HG03045 (cell line): ENCODE results near the gene HTR3D.
"Not testable (repeated sequence)": the region's sequence is repeated elsewhere in the genome, so short reads cannot be mapped to it uniquely, and the experiment has no call there.

Experiments
- ATAC-seq: cut with Tn5 transposase; IDR thresholded peaks from one replicate; pipeline ENCODE4 v1.9.1; 2021; ENCODE audit warnings: mild to moderate bottlenecking, moderate library complexity; ENCODE audit not compliant: unreplicated experiment

HTR3D gene

DNA sequence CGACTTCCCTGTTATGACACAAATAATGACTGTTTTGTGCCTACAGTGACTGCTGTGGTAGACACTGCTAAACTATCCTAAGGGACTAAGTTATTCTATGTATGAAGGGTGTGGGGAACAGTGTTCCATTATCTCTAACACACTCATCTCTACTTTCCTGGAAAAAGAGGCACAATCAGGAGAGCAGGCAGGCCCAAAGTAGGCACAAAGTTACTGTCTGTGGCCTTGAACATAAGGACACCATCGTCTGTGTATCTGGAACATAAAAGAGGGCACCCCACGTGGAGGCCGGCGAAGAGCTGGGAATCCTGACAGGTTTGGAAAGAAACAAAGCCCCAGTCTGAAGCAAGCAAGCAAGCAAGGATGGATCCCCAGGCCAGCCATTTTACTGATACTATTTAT is 15.4 kb upstream of the HTR3D start:
- no peak for ATAC-seq

DNA sequence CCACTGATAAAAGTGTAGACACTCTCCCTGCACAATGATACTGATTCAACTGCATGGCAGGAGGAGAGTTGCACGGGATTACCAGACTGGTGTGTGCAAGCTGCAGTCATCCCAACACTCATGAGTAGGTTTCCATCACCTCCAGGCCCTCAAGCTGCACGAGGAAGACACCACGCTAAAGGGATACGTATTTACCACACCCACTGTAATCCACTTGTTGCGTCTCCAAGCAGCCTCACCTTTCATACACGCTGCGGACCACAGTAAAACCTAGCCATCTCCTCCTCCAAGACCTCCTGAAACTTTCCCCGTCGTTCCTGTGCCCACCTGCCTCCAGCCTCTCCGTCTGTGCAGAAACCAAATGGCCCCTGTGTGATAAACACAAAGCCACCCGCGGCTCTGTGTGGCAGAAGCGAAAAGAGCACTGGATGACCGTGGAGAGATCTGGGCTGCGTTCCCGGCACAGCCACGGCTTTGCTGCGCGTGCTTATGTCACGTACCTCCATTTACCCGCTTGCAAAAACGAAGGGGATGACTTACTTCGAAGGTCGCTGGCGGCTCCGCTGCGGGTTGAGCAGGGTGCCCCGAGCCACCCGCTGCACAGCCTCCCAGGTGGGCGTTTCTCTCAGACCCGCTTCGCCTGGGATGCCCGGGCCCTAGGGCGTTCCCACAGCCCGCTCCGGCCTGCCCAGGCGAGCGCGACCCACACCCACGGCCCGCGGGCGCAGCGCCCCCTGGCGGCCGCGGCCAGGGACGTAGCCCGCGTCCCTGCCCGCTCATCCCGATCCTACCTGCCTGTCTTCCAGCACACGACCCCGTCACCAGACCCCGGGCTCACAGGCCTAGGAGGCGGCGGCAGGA is 14.5 kb upstream of the HTR3D start:
- ATAC-seq = peak; percentile 82

DNA sequence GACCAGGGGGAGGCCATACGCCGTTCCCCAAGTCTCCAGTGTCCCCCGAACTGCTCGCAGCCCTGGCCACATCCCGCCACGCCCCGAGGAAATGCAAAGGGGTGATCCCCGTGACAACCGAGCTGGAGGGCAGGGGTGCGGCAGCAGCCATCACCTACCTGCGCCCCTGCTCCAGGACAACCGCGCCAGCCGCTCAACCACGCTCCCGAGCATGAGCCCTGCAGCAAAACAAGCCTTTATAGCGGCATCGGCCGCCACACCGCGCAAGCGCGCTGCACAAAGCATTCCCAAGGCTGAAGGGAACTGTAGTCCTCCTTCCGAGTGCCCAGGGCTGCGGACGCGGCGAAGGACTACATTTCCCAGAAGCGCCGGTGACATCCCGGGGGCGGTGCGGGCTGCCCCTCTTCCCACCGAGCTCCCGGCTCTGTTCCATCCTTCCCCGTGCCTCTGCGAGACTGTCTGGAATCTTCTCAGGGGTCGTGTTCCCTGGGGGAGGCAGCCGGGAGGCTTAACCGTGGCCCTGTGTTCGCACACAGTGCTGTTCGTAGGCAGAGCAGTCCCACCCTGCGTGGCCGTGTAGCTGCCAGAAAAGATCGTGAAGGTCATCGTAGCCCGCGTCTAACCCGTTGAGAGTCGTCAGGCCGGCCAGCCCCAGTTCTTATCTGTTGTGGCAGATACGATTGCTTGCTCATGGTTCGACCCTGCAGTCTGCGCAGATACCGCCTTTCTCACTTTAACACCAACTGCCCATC is 13.7 kb upstream of the HTR3D start, which contains the start of gene ABCC5:
Gene ABCC5, minus strand, starts transcription at position 213 of the 752 bp plus-strand sequence. CDS start 3,492 bp downstream, outside the sequence.
- peak; percentile 97 for ATAC-seq

DNA sequence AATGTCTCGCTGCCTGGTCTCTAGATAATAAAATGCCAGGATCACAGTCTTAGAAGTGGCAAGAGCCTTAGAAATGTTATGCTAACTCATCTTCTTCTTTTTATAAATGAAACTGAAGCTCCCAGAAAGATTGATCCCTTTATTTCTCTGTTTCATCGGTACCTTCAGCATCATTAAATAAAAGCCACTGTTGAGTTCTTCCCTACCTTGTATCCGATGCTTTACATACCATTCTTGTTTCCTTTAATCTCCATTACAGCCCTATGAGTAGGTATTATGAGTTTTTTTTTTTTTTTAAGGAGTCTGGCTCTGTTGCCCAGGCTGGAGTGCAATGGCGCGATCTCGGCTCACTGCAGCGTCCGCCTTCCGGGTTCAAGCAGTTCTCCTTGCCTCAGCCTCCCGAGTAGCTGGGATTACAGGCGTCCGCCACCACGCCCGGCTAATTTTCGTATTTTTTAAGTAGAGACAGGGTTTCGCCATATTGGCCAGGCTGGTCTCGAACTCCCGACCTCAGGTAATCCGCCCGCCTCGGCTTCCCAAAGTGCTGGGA is 13.0 kb upstream of the HTR3D start:
- no peak for ATAC-seq

DNA sequence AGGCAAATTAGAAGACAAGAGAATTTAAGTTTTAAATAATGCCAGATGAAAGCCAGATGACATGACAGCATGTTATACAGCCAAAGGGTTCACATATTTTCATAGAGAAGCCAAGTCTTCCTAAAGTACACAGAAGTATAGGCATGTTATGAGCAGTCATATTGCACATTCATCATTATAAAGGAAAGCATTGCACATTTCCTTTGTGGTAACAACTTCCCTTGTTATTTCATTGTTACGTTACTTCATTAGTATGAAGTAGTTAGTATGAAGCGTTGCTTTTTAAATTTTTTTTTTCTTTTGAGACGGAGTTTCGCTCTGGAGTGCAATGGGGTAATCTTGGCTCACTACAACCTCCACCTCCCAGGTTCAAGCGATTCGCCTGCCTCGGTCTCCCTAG is 9.2 kb upstream of the HTR3D start:
- ATAC-seq = no peak

DNA sequence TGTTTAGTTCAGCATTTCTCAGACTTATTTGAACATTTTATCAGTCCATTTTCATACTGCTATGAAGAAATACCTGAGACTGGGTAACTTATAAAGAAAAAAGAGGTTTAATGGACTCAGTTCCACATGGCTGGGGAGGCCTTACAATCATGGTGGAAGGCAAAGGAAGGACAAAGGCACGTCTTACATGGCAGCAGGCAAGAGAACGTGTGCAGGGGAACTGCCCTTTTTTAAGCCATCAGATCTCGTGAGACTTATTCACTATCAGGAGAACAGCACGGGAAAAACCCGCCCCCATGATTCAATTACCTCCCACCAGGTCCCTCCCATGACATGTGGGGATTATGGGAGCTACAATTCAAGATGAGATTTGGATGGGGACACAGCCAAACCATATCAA is 6.3 kb upstream of the HTR3D start:
- ATAC-seq = not testable (repeated sequence)

DNA sequence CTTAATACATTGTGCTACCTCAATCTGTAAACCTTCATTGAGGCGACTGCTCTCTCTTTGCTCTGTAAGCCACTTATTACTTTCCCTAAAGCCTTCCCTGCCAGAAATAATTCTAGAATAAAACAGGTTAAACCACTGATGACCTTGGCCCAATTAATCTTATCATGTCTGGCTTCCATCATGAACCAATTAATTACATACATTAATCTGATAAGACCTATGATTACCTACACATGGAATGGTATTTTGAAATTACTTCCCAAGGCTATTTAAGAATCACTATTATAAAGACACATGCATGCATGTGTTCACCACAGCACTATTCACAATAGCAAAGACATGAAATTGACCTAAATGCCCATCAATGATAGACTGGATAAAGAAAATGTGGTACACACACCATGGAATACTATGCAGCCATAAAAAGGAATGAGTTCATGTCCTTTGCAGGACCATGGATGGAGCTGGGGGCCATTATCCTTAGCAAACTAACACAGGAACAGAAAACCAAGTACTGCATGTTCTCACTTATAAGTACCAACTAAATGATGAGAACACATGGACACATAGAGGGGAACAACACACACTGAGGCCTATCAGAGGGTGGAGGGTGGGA is 3.2 kb upstream of the HTR3D start:
- not testable (repeated sequence) for ATAC-seq

DNA sequence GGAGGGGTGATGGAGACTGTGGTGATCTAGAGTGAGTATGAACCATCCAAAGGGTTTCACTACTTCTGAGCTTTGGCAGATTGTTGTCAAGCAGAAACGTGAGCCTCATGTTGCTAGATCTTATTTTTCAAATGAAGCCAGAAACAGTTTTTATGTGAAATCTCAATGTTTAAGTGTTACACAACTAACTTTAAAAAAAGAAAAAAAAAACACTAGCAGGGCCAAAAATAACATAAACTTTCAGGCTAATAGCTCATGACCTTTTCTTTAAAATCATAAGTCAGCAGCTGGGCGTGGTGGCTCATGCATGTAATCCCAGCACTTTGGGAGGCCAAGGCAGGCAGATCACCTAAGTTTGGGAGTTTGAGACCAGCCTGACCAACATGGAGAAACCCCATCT is 2.1 kb upstream of the HTR3D start:
- ATAC-seq = no peak

DNA sequence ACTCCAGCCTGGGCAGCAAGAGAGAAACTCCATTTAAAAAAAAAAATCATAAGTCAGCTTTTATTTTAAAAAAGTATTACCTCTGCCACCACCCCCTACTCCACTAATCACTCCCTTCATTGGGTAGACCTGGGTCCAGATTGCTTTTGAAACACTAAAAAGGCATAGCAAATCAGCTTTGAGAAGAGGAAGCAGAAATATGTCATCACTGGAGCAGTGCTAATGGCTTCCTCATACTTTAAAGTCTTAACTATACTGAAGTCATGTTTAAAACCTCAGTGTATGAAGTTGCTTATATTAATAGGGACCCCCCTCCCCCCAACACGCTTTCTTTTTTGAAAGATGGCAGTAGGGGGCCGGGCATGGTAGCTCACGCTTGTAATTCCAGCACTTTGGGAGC is 1.0 kb upstream of the HTR3D start:
- ATAC-seq = no peak

DNA sequence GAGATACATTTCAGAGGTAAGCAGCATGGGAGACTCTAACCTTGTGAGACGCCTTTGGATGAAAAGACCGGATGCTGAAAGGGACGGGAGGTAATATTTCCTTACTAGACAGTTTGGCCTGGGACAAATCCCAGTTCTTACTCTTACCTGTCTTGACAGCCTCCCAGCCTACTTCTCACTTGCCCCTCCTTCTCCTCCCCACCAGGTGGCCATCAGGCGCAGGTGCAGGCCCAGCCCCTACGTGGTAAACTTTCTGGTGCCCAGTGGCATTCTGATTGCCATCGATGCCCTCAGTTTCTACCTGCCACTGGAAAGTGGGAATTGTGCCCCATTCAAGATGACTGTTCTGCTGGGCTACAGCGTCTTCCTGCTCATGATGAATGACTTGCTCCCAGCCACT is 6.3 kb downstream of the HTR3D start:
- no peak for ATAC-seq

DNA sequence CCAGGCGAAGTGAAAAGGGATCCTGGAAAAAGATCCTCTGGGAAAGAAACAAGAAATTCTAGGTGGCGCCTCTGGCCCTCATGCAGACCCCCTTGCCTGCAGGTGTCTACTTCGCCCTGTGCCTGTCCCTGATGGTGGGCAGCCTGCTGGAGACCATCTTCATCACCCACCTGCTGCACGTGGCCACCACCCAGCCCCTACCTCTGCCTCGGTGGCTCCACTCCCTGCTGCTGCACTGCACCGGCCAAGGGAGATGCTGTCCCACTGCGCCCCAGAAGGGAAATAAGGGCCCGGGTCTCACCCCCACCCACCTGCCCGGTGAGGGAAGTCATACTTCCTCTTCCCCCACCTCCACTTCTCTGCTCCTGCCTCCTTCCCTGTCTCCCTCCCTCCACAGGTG is 6.8 kb downstream of the HTR3D start:
- ATAC-seq = not testable (repeated sequence)

DNA sequence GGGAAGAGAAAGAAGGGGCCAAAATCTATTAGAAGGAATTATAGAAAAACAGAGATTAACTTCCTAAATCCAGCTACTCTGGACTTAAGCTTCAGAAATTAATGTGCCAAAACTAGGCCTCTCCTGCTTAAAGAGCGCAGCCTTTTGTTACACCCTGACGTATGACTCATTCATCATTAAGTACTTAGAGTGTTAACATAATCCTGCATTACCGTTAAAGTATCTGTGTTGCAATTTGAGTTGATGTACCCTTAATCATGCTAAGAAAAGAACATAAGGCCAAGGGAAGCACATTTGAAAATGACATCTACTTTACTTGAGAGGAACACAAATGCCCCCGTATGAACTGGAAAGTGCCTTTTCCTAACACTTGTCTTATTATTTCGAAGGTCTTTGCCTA is 7.9 kb downstream of the HTR3D start:
- no peak for ATAC-seq

DNA sequence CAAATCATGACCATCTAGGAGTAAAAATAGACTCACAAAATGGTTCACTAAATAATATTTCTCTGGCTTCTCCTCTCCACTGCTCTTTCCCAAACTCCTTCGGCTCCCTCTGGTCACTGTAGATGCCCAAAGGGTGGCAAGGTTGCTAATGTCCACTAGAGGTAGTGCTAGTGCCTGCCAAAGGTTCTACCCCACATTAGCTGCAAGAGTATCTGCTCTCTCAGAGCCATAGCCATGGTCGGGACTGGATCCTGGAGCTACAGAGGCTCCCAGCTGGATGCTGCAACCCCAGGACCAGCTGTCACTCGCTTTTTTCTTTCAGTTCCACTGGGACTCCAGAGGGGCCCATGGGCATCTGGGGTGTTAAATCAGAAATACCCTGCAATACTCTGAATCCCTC is 8.5 kb downstream of the HTR3D start:
- ATAC-seq = no peak

DNA sequence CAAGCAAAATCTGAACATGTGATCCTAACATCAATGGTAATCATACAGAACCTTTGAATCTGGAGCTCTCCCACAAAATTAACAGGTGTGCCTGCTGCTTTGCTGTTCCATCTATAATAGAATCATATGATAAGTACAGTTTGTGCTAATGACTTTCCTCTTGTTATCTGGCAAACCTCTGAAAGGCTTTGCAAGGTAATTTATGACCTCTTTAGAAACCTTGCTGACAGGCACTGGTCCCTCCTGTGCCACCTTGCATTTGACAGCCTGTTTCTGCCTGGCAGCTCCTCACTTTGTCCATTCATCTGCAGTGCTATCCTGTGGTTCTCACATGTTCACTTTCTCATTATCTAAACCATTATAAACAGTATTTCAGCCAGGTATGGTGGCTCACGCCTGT is 11.1 kb downstream of the HTR3D start:
- ATAC-seq = no peak

DNA sequence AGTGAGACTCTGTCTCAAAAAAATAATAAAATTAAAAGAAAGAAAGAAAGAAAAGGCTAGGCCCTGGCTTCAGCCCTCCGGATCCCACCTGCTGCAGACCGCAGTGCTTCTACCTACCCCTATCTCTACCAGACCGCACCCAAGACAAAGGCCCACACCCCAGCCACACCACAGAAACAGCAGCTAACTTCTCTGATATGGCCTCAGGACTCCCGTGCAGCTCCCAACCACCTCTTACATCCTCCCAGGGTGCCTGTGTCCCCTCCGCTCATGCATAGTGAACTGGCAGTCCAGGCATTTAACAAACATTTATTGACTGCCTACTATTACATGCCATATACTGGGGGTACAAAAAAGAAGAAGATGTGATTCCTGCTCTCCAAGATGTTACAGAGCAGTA is 14.5 kb downstream of the HTR3D start:
- ATAC-seq = no peak

DNA sequence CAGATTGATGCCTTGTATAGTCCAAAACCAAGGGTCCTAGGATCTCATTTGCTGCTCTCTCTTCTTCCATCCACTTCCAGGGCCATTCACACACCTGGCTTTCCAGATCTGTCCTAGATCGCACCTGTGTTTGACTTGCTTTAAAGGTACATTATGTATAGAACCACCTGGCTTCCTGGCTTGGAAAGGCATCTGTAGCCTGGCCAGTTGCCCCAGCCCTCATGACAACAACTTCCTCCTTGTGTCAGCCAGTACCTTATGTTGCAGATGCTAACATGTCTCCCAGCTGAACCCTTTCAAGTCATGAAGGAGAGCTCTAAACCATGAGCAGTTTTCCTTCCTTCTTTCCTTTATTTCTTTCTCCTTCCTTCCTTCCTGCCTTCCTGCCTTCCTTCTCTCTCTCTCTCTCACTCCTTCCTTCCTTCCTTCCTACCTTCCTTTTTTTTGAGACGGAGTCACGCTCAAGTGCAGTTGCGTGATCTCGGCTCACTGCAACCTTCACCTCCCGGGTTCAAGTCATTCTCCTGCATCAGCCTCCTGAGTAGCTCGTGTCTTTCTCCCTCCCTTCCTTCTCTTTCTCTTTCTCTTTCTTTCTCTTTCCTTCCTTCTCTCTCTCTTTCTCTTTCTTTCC is 18.8 kb downstream of the HTR3D start:
- no peak for ATAC-seq

DNA sequence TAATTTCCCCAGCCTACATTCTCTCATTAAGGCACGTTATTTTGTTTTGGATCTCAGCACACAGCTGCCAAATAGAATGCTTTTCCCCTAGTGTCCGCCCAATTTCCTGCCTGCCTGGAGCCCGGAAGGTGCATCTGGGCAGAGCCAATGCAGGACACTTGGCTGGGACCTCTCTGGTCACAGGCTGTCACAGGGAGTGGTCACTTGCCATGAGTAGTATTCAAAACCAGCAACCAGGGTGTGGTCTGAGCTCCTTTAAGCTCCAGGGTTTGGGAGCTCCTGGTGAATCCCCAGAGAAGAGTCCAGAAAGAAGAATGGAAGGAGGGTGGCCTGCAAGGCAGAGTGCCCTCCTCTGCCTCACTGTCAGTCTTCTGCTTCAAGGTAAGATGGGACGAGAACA is 21.2 kb downstream of the HTR3D start, which contains the start of gene HTR3C:
Gene HTR3C, plus strand, starts transcription at position 281 of the 400 bp plus-strand sequence. Its CDS starts 34 bp downstream, at position 315.
- no peak for ATAC-seq

DNA sequence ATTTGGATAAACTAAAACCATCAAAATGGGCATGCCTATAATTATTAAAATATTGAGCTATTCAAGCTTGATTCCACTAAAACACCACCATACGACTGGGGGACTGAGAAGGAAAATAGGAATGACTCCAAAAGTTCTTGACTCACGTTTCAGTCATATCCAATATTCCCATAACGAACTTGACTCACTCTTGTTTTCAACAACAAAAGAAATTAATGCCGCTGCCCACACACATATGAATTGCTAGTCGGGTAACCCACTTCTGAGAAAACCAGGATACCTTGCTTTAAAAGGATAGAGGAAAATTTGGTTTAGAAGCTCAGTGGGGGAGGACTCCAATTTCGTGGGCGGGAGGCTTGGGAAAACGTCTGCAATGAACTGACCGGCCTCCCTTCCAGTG is 26.5 kb downstream of the HTR3D start:
- ATAC-seq = no peak

DNA sequence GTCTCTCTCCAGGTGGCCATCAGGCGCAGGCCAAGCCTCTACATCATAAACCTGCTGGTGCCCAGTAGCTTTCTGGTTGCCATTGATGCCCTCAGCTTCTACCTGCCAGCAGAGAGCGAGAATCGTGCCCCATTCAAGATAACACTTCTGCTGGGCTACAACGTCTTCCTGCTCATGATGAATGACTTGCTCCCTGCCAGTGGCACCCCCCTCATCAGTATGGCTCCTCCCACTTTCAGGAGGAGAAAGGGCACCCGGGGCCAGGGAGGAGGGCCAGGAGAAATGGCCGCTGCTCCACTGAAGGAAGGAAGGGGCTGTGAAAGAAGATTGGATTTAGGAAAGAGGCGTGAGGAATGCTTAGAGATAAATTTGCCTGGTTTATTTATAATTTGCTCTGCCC is 27.9 kb downstream of the HTR3D start:
- no peak for ATAC-seq

DNA sequence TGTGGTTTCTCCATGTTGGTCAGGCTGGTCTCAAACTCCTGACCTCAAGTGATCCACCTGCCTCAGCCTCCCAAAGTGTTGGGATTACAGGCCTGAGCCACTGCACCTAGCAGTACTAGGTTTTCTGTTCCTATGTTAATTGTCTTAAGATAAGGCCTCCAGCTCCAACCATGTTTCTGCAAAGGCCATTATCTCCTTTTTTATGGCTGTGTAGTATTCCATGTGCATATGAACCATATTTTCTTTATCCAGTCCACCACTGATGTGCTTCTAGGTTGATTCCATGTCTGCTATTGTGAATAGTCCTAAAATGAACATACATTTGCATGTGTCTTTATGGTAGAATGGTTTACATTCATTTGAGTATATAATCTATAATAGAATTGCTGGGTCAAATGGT is 31.1 kb downstream of the HTR3D start:
- no peak for ATAC-seq

DNA sequence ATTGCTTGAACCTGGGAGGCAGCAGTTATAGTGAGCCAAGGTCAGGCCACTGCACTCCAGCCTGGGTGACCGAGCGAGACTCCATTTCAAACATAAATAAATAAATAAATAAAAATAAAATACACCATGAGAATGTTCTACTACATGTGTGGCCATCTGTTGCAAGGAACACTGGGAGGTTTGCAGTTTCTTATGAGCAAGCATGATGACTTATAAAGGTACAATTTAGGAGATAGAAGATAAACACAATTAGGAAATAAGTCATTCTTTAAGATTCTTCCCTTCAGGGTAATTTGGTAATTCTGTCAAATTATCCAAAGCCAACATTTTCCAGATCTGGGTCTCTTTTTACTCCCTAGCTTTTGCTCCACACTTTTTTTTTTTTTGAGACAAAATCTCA is 34.7 kb downstream of the HTR3D start:
- ATAC-seq = no peak
